Keratinocyte (primary cell): ENCODE results near the gene PIK3CA. TPM values are rescaled to one million over a fixed set of nuclear protein-coding genes. Genes with fewer than 3 reads are reported as not detected.

Source experiments
- DNase-seq: peaks from one replicate; pipeline ENCODE4 v3.0.0-alpha.2; 2011; ENCODE audit warnings: low read depth, missing footprints, low spot score
- FAIRE-seq: peaks from 2 replicates; lab custom pipeline; 2011; peaks lifted over from hg19 to GRCh38; lab: Jason Lieb, UNC
- H2AFZ ChIP-seq: 2 replicates; pipeline ENCODE4 v1.6.0; 2012; ENCODE audit warnings: low read length, control low read depth, inconsistent platforms; ENCODE audit not compliant: control insufficient read depth
- H3K27ac ChIP-seq: 2 replicates; pipeline ENCODE4 v1.5.1; 2011; ENCODE audit warnings: low read length; ENCODE audit not compliant: control insufficient read depth, insufficient read depth
- H3K27me3 ChIP-seq: 3 replicates; pipeline ENCODE4 v1.6.0; 2011; ENCODE audit warnings: low read length; ENCODE audit not compliant: control insufficient read depth, insufficient read depth; ENCODE audit errors: extremely low read depth
- H3K36me3 ChIP-seq, 2 experiments: 2 replicates in 1 of 2; 3 replicates in 1 of 2; pipeline ENCODE4 v1.5.1; 2011; ENCODE audit warnings: low read length in 2 of 2, mild to moderate bottlenecking in 1 of 2; ENCODE audit not compliant: control insufficient read depth in 2 of 2, insufficient read depth in 2 of 2; ENCODE audit errors: extremely low read depth in 1 of 2
- H3K4me1 ChIP-seq: 3 replicates; pipeline ENCODE4 v1.5.1; 2011; ENCODE audit warnings: low read length; ENCODE audit not compliant: control insufficient read depth, insufficient read depth; ENCODE audit errors: extremely low read depth
- H3K4me2 ChIP-seq: 3 replicates; pipeline ENCODE4 v1.6.0; 2011; ENCODE audit warnings: low read depth, low read length; ENCODE audit not compliant: control insufficient read depth, insufficient read depth; ENCODE audit errors: extremely low read depth
- H3K4me3 ChIP-seq, 3 experiments: fragments of 200-600 bp in 1 of 3; sonication (generic) in 1 of 3; 2 replicates in 2 of 3; 3 replicates in 1 of 3; pipeline ENCODE4 v1.5.1; 2011 to 2016; ENCODE audit warnings: low read length in 3 of 3, mild to moderate bottlenecking in 3 of 3, control low read depth in 2 of 3, inconsistent platforms in 1 of 3, low read depth in 1 of 3, mixed read lengths in 1 of 3, mixed run types in 1 of 3, moderate library complexity in 1 of 3; ENCODE audit not compliant: control insufficient read depth in 2 of 3, insufficient read depth in 2 of 3; ENCODE audit errors: extremely low read depth in 1 of 3
- H3K79me2 ChIP-seq: 2 replicates; pipeline ENCODE4 v1.6.0; 2012; ENCODE audit warnings: low read length; ENCODE audit not compliant: control insufficient read depth, insufficient read depth
- H3K9ac ChIP-seq: 3 replicates; pipeline ENCODE4 v1.6.0; 2011; ENCODE audit warnings: low read length; ENCODE audit not compliant: control insufficient read depth, insufficient read depth; ENCODE audit errors: extremely low read depth
- H3K9me1 ChIP-seq: 3 replicates; pipeline ENCODE4 v1.6.0; 2011; ENCODE audit warnings: low read length; ENCODE audit not compliant: control insufficient read depth, insufficient read depth; ENCODE audit errors: extremely low read depth
- H3K9me3 ChIP-seq: 2 replicates; pipeline ENCODE4 v1.5.1; 2012; ENCODE audit warnings: low read depth, low read length; ENCODE audit not compliant: control insufficient read depth
- H4K20me1 ChIP-seq: 3 replicates; pipeline ENCODE4 v1.6.0; 2011; ENCODE audit warnings: low read length; ENCODE audit not compliant: control insufficient read depth, insufficient read depth; ENCODE audit errors: extremely low read depth
- CTCF ChIP-seq, 3 experiments: IDR thresholded peaks in 1 of 3; conservative IDR thresholded peaks in 1 of 3; optimal IDR thresholded peaks in 1 of 3; 2 replicates in 2 of 3; 3 replicates in 1 of 3; pipeline versions ENCODE3 to v1.5.1; 2011; ENCODE audit warnings: low read length in 3 of 3, mild to moderate bottlenecking in 3 of 3, moderate library complexity in 2 of 3, control low read depth in 1 of 3, inconsistent platforms in 1 of 3; ENCODE audit not compliant: insufficient read depth in 2 of 3; ENCODE audit errors: extremely low read depth in 1 of 3
- EZH2 ChIP-seq: IDR thresholded peaks from one replicate; pipeline ENCODE4 v1.6.1; 2012; ENCODE audit warnings: inconsistent platforms, mild to moderate bottlenecking, low read length, moderate library complexity
- dilution Hi-C: fragments of 300-500 bp; cut with MboI; formaldehyde crosslinking; loops from one replicate; pipeline ENCODE4 v1.7.0; 2020; ENCODE audit warnings: low sequenced_read_pairs; ENCODE audit not compliant: extremely low pct_ligation_motif_present
- polyA plus RNA-seq, 5 experiments: library from polyadenylated mRNA; depleted of rRNA in 3 of 5; stranded (reverse) in 3 of 5; stranded (forward) in 1 of 5; unstranded in 1 of 5; fragments of >200 nt; gene quantifications; 1 replicate in 1 of 5; 2 replicates in 3 of 5; 3 replicates in 1 of 5; pipeline versions ENCODE4 v1.2.1 to v1.2.3, GENCODE V29; 2011 to 2012; ENCODE audit warnings: missing spikeins in 2 of 5, low read depth in 1 of 5, low replicate concordance in 1 of 5

PIK3CA gene
- polyA plus RNA-seq, 1 donor (not counting 4 experiments of a cell fraction or from before 2014, with no cell fraction given), result 12.0 TPM

DNA sequence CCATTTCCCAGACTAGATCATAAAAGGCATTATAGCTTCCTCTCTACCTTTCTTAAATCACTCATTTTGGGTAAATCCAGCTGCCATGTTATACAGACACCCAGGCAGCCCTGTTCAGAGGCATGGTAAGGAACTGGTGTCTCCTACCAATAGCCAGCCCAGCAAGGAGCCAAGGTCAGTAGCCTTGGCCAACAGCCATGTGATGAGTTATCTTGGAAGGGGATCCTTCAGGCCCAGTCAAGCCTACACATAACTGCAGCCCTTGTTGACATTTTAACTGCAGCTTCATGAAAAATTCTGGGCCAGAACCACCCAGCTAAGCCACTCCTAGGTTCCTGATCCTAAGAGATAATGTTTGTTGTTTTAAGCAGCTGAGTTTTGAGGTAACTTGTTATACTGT, 47.5 kb upstream of the PIK3CA start:
- Histone ChIP-seq H3K4me1 (peaks cover 6% of the 10 kb centered on the region), H2AFZ (peak overlapping the region; percentile 55), H3K4me3 (no peak overlapping the region), H3K27ac (no peak overlapping the region), H3K27me3 (no peaks in the 10 kb centered on the region), H3K4me2 (no peak overlapping the region), H3K9ac (no peak overlapping the region), H3K9me3 (no peaks in the 10 kb centered on the region), H4K20me1 (no peaks in the 10 kb centered on the region), H3K9me1 (no peaks in the 10 kb centered on the region), H3K36me3 (no peaks in the 10 kb centered on the region), H3K79me2 (no peaks in the 10 kb centered on the region)
- no peak for DNase-seq
- TF ChIP-seq CTCF (optimal IDR thresholded peaks at IDR 0.05 in 1 of 3, IDR thresholded peaks at IDR 0.05 in 1 of 3, conservative IDR thresholded peaks at IDR 0.05 in 1 of 3; ENCODE audit: extremely low read depth in 1 of 3, insufficient read depth in 2 of 3, low read length in 3 of 3) (no peak), EZH2 (no peak)
- peak; percentile 76 for FAIRE-seq
- dilution Hi-C loops, result no loop called here

DNA sequence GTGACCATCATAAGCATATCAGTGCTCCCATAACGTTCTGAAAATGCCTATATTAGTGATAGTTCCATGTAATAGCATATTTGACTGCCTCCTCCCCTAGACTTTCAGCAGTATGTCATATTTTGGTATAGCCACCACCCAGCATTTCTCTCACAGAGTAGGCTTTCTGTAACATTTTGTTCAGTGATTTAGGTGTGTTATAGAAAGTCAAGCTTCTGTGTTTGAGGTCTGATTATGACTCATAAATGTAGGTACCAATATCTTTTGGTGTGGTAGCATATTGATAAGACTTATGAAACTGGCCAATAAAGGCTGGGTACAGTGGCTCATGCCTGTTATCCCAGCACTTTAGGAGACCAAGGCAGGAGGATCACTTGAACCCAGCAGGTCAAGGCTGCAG, 42.3 kb upstream of the PIK3CA start:
- no peak overlapping the region for H3K9ac ChIP-seq
- H3K4me3 ChIP-seq, result no peak overlapping the region
- no peaks in the 10 kb centered on the region for H3K27me3 ChIP-seq
- DNase-seq (no peak), FAIRE-seq (peak; percentile 57)
- H3K9me1 ChIP-seq, result no peaks in the 10 kb centered on the region
- TF ChIP-seq CTCF (optimal IDR thresholded peaks at IDR 0.05 in 1 of 3, IDR thresholded peaks at IDR 0.05 in 1 of 3, conservative IDR thresholded peaks at IDR 0.05 in 1 of 3; ENCODE audit: extremely low read depth in 1 of 3, insufficient read depth in 2 of 3, low read length in 3 of 3) (no peak), EZH2 (no peak)
- peaks cover 12% of the 10 kb centered on the region for H3K4me1 ChIP-seq
- no peak overlapping the region for H2AFZ ChIP-seq
- no peak overlapping the region for H3K4me2 ChIP-seq
- no peaks in the 10 kb centered on the region for H3K79me2 ChIP-seq
- H3K27ac ChIP-seq, result no peak overlapping the region
- no peaks in the 10 kb centered on the region for H3K36me3 ChIP-seq
- no peaks in the 10 kb centered on the region for H4K20me1 ChIP-seq
- dilution Hi-C loops, result no loop called here
- peaks cover 4% of the 10 kb centered on the region for H3K9me3 ChIP-seq
